RPMI8226 (cell line): ENCODE measurements around the gene AQP12B.
"Not testable (repeated sequence)": the region's sequence is repeated elsewhere in the genome, so short reads cannot be mapped to it uniquely, and the experiment has no call there.

ENCODE experiments used
- DNase-seq: peaks from one replicate; pipeline ENCODE4 v3.0.0-alpha.2; 2015

AQP12B gene

GRCh38 chr2:240682431-240683224, at the start of gene AQP12B:
Gene AQP12B (minus strand): TSS chr2:240682885. CDS start chr2:240682837, 48 bp downstream.
- not testable (repeated sequence) for DNase-seq

GRCh38 chr2:240732184-240732583, 49.5 kb upstream of the AQP12B start:
- no peak for DNase-seq

GRCh38 chr2:240731178-240731545, 48.5 kb upstream of the AQP12B start:
- peak; percentile 50 for DNase-seq

- DNase-seq, result no peak
These were observed 48.0 kb upstream of the AQP12B start for GRCh38 chr2:240730501-240731177.

- DNase-seq, result no peak
These were observed 46.1 kb upstream of the AQP12B start for GRCh38 chr2:240728827-240729226.

GRCh38 chr2:240728361-240728760, 45.7 kb upstream of the AQP12B start:
- DNase-seq, result no peak

- DNase-seq, result no peak
These were observed 45.2 kb upstream of the AQP12B start for GRCh38 chr2:240727913-240728312.

- DNase-seq, result no peak
These were observed 44.8 kb upstream of the AQP12B start for GRCh38 chr2:240727439-240727838.

- DNase-seq, result no peak
These were observed 44.2 kb upstream of the AQP12B start for GRCh38 chr2:240726876-240727275.

GRCh38 chr2:240725671-240726070, 43.0 kb upstream of the AQP12B start:
- DNase-seq, result no peak

GRCh38 chr2:240725266-240725665, 42.6 kb upstream of the AQP12B start:
- DNase-seq, result no peak

GRCh38 chr2:240724431-240724830, 41.7 kb upstream of the AQP12B start:
- DNase-seq, result no peak

- no peak for DNase-seq
These were observed 41.2 kb upstream of the AQP12B start for GRCh38 chr2:240723851-240724250.

GRCh38 chr2:240722796-240723735, 40.4 kb upstream of the AQP12B start:
- DNase-seq, result no peak

- no peak for DNase-seq
These were observed 39.7 kb upstream of the AQP12B start for GRCh38 chr2:240722376-240722775.

GRCh38 chr2:240721596-240722180, 39.0 kb upstream of the AQP12B start:
- DNase-seq, result no peak

- DNase-seq, result no peak
These were observed 38.3 kb upstream of the AQP12B start for GRCh38 chr2:240720686-240721595.

GRCh38 chr2:240719676-240720545, 37.2 kb upstream of the AQP12B start:
- DNase-seq, result no peak

GRCh38 chr2:240718896-240719490, 36.3 kb upstream of the AQP12B start:
- DNase-seq, result no peak
